ENCODE measurements around the gene NBPF1.
"Not testable (repeated sequence)": the region's sequence is repeated elsewhere in the genome, so short reads cannot be mapped to it uniquely, and the experiment has no call there.

The NBPF1 gene

DNA sequence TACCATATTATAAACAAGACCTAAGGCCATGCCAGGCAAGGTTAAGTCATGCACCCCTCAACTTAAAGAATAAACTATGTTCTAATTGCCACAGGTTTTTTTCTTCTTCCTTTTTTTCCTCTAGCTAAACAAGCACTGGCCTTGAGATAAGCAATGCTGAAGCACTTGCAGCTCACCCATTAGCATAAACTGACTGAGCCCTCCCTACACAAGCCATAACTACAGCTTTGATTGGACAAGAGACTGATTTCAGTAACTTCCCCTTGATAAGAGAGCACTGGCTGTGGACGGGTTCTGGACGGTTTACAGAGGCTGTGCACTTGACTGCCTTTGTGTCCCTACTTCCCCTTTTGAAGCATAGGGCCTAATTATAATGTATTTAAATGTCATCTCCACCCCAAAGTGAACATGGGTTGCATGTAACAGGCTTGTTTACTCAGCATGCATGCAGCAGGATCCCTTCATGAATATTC, 72.9 kb downstream of the NBPF1 start:
- not testable (repeated sequence) for DNase-seq

DNA sequence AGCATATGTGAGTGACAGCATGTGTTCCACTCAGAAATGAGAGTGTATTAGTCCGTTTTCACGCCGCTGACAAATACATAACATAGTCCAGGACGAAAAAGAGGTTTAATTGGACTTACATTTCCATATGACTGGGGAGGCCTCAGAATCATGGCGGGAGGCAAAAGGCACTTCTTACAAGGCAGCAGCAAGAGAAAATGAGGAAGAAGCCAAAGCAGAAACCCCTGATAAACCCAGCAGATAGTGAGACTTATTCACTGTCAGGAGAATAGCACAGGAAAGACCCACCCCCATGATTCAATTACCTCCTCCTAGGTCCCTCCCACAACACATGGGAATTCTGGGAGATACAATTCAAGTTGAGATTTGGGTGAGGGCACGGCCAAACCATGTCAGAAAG, 75.8 kb downstream of the NBPF1 start:
- not testable (repeated sequence) for DNase-seq

DNA sequence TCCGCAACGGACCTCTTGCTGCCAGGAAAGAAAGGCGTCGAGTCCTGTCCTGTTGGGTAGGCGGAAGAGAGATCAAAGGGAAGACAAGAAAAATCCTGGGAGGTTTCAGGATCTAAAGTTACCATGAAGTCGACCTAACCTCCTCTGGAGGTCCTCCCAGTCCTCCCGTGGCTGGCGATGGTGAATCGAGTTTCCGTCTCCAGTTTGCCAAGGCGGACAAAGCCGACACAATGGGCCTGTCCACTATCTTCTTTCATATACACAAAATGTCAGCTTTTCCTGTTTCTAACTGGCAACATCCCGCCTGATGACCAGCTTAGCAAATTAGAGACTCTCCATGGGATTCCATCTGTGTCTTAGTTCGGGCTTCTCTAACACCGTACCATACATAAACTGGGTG, 76.6 kb downstream of the NBPF1 start:
- not testable (repeated sequence) for DNase-seq

DNA sequence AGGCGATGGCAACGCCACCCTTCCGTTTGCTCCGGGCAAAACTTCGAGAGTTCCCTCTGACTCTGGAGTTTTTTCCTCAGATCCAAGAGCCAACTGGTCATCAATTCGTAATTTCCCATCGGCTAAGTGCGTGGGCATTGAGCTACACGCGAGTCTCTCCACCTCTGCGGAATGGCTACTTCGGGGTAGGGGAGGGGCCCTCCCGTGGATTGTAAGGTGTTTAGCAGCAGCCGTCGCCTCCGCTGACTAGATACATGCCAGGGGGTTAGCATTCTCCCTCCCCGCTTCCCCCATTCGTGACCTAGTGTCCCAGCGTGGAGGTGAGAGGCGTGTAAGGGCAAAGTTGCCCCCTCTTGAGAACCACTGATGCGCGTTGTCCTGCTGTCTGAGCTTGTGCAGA, 77.5 kb downstream of the NBPF1 start:
- DNase-seq: not testable (repeated sequence)

DNA sequence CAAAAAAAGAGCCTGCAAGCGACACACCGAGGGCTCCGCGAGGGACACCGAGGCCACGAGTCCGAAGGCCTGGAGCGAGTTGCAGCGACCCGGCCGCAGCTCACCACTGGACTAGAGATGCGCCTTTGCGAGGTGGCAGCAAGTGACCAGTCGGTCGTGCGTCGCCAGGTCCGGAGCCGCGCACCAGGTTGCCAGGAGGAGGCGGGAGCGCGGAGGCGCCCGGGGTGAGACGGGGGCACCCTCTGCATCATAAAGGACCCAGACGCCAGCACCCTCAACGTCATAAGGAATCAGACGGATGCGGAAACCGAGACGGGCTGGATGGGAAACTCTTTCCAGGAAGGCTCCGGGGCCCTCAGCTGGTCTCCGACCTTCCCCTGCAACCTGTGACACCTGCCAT, 77.9 kb downstream of the NBPF1 start:
- peak; percentile 63 for DNase-seq

DNA sequence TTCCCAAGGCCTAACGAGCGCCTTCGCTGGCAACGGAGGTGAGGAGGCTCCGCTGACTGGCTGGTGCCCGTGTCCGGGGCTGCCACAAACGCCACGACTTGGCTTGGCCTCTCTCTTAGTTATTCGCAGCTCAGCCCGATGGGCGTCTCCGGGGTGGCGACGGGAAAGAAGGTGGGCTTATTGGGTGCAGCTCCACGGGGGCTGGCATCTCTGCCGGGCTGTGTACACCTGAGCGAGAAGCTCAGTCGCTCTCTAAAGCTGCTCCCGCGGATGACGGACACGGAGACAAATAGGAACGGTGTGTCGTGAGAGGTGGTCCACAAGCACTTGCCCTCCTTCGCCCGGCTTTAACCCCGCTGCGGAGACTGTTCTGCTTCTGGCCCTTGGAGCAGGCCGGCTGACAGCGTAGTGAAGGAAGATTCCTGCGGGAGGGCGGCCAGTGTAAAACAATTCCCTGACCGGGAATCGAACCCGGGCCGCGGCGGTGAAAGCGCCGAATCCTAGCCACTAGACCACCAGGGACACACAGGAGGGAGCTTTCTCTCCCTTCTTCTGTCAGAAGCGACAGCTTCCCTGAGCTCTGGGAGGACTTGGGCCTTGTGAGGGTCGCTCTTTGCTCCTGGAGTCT, 78.4 kb downstream of the NBPF1 start:
- DNase-seq: peak; percentile 92

DNA sequence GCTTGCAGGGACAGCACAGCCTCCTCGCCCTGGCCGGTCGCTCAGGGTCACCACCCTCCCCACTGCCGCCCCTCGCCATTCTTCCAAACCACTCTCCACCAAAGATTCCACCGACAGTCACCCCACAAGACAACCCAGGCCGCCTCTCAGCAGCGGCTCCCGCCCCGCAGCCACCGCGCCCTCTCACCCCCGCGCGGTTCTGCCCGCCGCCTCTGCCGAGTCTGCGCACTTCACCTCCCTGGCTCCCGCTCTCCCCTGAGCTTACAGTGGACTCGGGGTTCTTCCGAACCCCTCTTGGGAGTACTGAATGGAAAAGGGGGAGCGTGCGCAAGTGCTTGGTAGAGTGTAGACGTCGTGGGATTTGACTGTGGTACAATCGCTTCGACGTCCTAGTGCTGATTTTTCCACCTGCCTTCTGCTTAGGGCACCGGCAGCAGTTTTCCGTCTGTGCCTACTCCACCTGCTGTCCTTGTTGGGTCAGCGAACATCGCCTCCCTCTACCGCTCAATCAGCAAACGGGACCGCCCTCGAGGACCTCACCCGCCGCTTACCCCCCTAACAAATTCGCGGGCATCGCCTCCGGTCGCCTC, 79.0 kb downstream of the NBPF1 start:
- peak; percentile 57 for DNase-seq

DNA sequence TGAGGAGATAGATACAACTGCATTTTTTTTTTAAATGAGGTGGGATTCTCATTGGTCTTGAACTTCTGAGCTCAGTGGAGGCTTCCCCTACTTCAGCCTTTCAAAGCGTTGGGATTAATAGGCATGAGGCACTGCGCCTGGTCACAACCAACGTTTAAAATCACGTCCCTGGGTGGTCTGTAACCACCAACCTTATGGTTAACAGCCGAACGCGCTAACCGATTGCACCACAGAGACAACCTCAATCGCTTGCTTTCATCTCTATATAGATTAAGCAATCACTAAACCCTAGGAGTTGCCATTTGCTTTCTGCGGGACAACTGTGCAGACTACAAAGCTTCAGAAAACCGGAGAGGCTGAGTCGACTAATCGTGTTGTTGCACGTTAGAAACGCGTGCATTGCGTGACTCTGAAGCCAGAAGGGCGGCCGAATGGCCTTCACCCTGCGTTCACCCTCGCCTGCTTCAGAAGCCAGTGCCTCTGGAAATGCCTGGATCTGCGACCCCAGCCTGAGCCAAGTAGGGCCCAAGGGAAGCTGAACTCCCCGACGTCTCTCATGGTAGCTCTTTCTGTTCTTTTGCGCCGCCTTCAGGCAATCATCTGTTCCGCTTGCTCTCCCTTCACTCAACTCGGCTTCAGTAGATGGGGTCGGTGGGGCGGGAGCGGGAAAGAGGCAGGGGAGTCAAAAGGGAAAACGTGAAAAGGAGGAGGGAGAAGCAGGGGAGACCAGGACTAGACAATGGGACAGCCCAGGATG, 81.0 kb downstream of the NBPF1 start:
- not testable (repeated sequence) for DNase-seq

DNA sequence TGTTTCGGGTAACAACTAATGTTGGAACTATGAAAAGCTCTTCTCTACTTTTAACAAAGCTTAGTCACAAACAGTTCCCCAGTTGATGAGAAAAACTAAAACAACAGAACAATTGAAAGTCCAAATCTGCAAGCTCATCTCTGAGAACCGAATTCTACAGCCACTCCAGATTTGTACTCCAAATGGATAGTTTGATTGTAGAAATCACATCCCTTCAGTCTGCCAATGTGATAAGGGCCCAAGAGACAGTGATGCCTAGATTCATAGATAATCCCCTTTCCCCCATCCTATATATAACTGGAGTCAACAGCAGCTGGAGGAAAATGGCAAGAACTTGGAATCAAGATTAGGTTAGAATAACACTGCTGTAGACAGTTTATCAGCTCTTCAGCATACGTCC, 85.0 kb downstream of the NBPF1 start:
- DNase-seq: not testable (repeated sequence)

DNA sequence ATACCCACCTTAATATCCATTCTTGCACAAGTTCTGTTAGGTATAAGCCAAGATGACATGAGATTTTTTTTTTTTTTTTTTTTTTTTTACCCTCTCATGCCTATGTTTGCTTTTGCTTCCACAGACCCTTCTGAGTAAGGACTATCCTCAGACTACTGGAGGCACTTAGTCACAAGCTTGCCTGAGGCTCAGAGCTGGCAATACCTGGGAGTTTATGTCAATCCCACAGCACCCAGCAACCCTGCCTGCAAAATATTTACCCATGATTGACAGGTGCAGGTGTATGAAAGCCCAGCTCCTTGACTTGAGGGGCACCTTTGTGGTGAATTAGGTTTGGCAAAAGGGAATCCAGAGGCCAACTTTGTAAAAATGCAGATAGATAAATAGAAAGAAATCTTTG, 87.6 kb downstream of the NBPF1 start:
- not testable (repeated sequence) for DNase-seq

DNA sequence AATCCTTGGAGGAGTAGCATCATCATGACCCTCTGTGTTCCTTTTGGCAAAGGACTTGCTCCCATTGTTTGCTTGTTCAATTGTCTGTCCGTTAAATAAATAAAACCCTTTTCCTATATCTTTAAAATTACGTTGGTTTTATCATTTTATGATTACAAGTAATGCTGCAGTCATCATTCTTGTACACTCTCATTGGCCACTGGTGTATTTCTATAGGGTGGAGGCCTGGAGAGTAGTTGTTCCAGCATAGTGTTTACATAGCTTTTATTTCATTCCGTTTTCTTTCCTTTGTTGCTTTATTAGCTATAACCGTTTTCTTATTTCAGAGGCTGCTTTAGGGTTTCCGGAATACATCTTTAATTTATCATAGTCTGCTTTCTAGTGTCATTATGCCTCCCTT, 91.7 kb downstream of the NBPF1 start:
- DNase-seq: not testable (repeated sequence)

DNA sequence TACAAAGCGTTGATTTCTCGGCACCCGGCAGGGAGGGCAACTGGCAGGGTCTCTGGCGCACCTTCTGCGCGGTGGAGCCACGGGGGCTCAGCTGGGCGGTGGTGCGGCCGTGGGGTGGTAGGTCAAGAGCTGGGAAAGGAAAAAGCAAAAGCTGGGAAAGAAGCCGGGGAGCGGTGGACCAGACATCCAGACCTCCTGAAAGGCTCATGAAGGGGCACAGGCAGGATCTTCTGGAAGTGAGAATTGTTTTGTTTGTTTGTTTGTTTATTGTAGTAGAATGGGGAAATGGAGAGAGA, 92.1 kb downstream of the NBPF1 start:
- no peak for DNase-seq

DNA sequence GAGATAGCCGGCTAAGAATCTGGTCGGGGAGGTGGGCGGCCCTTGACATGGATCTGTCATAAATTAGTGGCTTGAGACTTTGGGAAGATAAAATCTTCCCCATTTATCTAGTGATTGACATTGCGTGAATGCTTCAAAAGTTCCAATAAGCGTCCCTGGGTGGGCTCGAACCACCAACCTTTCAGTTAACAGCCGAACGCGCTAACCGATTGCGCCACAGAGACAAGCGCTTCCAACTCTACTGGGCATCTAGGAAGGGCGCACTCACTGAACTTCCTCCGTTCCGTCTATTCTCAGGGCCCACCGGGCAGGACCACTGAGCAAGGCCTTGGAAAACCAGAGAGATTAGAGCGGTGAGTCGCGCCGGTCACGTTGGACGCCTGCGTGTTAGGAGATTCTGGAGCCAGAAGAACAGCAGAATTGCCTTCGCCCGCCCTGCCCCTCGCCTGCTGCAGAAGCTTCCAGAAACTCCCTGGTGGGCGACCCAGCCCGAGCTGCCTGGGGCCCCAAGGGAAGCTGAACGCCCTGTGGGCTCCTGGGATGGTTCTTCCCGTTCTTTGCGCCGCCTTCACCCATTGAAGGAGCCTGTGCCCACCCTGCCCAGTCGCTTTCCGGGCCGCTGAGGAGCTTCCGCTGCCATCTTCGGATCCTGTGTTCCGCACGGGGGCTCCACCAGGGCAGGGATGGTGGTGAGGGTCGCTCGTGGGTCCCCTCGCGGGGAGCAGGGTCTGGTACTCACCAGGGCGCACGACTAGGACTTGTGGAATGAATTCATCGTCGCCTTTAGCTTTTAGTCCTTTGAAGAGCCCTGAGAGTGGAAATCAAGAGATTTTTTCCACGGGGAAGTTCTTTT, 92.7 kb downstream of the NBPF1 start:
- DNase-seq: peak; percentile 83

DNA sequence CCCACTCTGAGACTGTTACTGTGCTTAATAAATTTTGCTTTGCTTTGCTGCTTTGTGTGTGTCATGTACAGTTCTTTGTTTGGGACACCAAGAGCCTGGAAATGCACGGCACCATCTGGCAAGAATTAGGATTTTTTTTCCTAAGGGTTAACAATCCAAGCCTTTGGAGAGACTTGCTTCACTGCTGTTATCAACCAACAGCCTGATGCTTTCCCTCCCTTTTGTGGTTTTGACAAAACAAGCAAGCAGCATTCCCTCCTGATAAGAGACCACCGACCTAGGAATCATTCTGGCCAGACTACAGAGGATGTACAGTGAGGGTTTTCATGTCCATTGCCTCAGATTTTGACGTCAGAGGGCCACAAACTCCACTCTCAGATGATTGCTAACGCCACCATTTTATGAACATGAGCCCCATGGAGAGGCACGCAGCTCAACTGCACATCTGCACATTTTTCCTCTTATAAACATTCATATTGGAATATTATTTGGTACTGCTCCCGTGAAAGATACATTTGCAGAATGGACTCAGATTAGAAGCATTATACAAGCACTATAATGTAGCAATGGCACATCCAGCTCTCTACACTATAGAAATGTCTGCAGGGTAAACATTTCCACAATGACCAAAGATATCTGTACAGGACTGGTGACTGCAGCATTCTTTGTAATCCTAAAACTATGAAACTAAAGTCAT, 94.0 kb downstream of the NBPF1 start:
- DNase-seq: not testable (repeated sequence)

DNA sequence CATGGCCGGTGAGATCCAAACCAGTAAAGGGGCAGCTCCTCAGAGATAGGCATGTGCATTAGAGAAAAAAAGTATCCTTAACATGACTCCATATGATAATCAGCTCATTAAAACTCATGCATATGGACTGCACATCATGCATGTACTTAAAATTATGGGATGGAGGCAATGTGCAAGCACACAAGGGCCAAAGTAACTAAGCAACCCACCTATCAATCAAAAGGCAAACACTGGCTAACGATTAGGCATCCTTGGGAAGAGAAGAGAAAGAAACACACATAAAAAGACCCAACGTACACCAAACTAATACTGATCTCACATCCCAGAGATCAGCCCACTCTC, 94.5 kb downstream of the NBPF1 start:
- DNase-seq: not testable (repeated sequence)

DNA sequence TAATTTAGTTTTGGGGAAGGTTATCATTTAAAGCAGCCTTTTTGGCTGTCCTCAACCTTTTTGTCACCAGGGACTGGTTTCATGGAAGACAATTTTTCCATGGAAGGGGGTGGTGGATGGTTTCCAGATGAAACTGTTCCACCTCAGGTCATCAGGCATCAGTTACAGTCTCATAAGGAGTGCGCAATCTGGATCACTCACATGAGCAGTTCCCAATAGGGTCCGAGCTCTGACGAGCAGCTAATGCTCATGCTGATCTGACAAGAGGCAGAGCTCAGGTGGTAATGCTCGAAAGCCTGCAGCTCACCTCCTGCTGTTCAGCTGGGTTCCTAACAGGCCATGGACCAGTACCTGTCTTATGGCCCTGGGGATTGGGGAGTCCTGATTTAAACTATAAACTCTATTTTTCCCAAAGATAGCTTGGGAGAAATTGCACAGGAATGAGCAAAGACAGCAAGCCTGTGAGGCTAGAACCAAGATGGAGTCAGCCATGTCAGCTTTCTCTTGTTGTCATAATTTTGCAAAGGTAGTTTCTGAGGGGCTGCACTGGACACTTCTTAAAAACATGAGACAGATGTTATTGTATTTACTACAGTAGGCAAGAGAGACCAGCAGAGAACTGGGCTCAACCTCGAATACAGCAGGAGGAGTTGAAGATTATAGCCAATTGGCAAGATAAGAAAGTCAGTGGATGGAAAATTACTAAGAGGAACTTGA, 96.5 kb downstream of the NBPF1 start:
- not testable (repeated sequence) for DNase-seq

DNA sequence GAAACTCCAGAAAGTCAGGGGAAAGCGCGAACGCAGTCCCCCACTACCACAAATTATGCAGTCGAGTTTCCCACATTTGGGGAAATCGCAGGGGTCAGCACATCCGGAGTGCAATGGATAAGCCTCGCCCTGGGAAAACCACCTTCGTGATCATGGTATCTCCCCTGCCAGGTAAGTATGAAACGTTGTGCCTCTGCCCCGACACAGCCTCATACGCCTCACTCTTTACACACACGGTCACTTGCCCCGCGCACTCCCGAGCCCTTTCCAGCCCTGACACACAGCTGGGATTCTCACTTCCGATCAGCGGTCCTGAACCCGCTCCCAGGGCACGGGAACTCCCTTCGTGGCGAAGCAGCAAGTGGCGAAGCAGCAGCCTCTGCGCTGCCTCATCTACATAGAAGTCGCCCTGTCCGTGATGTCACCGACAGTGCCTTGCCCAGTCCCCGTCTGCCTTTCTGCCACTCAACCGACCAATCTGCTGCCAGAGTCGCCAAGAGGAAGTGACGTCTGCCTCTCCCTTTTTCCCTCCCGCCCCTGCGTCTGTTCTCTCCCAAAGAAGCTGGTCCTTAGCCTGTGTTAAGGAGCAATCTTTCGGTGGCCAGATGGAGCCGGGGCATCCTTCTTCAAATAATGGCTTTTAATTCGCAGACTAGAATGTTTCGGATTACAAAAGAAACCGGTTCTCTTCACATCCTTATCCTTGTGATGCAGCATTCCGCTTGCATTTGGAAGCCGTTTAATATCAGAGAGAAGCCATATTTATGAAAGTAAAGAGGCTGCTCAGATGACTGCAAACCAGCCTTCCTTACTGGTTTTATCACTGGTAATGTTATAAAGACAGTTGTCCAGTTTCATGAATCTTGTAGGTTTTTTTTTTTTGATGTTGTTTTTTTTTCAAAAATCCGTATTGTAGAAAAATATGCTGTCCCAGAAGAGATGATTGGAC, 99.0 kb downstream of the NBPF1 start, which contains the start of gene RNU1-1:
Gene RNU1-1 (minus strand): TSS at position 179 of the 949 bp plus-strand sequence.
- peak; percentile 94 for DNase-seq

DNA sequence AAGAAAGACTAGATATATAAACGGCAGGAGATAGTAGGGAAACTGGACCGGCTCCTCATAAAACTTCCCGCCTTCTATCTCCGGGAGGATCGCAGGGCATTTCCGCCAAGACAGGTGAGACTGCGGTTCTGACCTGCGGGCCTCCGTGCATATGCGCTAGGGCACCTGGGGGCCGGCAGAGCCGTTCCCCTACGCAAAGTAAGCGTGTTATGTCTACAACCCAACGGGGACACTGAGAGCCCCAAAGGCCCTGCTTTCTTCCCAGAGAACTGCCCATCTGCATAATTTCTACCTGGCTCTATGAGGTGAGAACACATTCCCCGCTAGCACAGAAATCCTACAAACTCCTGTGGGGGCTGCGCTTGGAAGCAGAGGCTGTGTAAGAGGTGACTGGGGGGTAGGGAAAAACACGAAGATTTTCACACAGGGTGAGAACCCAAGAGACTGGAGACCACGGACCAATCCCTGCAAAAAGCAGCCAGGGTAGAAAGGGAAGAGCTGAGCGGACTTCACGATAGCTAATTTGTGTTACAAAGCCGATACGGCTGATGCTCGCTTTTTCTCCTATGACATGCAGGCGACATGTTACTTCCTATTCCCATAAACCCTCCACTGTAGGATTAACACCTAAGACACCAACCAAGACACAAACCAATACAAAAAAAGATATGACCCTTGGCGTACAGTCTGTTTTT, 99.8 kb downstream of the NBPF1 start:
- peak; percentile 97 for DNase-seq

DNA sequence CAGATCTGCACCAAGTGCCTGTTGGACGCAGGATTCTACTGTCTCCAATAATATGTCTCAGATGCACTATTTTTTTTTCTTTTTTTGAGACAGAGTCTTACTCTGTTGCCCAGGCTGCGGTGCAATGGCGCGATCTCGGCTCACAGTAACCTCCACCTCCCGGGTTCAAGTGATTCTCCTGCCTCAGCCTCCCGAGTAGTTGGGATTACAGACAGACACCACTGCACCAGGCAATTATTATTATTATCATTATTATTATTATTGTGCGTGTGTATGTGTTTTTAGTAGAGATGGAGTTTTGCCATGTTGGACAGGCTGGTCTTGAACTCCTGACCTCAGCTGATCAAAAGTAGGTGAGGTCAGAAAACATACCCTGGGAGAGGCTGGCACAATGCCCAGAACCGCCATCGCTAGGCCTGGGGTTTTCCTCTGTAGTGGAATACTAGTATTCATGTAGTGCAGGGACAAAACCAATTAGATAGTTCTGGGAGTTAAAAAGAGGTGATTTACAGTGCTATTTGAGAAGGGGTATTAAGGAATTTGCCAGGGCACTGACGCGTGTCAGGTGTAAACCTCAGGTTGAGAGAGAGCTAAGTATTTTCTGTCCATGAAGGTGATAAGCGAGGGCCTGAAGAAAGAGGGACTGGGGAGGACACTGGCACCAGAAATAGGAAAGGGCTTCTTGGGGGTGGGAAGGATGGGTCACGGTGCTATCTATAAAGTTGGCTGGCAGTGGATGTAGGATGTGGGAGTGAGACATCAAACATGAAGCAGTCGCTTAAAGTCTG, 100.5 kb downstream of the NBPF1 start:
- not testable (repeated sequence) for DNase-seq
